Measurements from ENCODE around the gene CFAP47.

- TF ChIP-seq CTCF (IDR thresholded peaks at IDR 0.05) (no peak), POLR2A (IDR thresholded peaks at IDR 0.05) (no peak)
Measured at GRCh38 chrX:36407836-36408235, 488.3 kb downstream of the CFAP47 start.

Data from Peyer's patch (tissue), 4 donors.